ENCODE results near the gene NMNAT1. TPM values are rescaled to one million over a fixed set of nuclear protein-coding genes. Genes with fewer than 3 reads are reported as not detected.

Gene NMNAT1
- total RNA-seq, 1 donor from 2014 or later = 11.0 TPM

DNA sequence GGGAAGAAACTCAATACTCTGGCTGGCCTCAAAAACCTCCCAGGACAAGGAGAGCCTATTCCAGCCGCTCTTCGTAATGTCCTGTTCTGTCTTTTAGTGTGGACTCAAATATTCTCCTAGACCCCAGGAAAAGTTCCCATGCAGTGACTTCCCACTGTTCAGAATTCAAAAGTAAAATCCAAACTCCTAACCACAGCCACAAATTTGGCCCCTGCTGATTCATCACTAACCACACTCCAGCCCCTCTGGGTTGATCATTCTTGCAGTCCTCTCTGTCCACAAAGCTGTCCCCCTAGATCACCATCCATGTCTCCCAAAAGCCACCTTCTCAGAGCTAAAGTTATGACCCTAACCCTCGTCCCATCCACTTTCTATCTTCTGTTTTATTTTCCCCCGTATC lies 38.3 kb upstream of the NMNAT1 start:
- no peaks in the 10 kb centered on the region for H3K9me3 ChIP-seq (ENCODE audit: insufficient read depth, low read depth, low read length)
- DNase-seq (ENCODE audit: low read depth) (peak; percentile 68), FAIRE-seq (no peak)
- Mint-ChIP-seq H3K36me3 (ENCODE audit: low read depth, unreplicated experiment) (peaks cover 11% of the 10 kb centered on the region), H3K4me3 (ENCODE audit: unreplicated experiment) (peak overlapping the region; percentile 55), H3K27me3 (ENCODE audit: low read depth, unreplicated experiment) (no peaks in the 10 kb centered on the region), H3K4me1 (ENCODE audit: low read depth, unreplicated experiment) (peaks cover 41% of the 10 kb centered on the region), H3K9me3 (ENCODE audit: unreplicated experiment) (no peaks in the 10 kb centered on the region), H3K27ac (ENCODE audit: unreplicated experiment) (peak overlapping the region; percentile 83)
- no peaks in the 10 kb centered on the region for H3K27me3 ChIP-seq (ENCODE audit: insufficient read depth, low read length)
- no peak overlapping the region for H3K4me3 ChIP-seq (ENCODE audit: insufficient read depth, low read depth, low read length)
- H3K4me1 ChIP-seq (ENCODE audit: insufficient read depth, low read length) = peaks cover 18% of the 10 kb centered on the region
- no peak for TF ChIP-seq EZH2 (IDR thresholded peaks at IDR 0.05; ENCODE audit: insufficient read depth, low read length)
- TF ChIP-seq, protein P1, sequence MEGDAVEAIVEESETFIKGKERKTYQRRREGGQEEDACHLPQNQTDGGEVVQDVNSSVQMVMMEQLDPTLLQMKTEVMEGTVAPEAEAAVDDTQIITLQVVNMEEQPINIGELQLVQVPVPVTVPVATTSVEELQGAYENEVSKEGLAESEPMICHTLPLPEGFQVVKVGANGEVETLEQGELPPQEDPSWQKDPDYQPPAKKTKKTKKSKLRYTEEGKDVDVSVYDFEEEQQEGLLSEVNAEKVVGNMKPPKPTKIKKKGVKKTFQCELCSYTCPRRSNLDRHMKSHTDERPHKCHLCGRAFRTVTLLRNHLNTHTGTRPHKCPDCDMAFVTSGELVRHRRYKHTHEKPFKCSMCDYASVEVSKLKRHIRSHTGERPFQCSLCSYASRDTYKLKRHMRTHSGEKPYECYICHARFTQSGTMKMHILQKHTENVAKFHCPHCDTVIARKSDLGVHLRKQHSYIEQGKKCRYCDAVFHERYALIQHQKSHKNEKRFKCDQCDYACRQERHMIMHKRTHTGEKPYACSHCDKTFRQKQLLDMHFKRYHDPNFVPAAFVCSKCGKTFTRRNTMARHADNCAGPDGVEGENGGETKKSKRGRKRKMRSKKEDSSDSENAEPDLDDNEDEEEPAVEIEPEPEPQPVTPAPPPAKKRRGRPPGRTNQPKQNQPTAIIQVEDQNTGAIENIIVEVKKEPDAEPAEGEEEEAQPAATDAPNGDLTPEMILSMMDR (IDR thresholded peaks at IDR 0.05; ENCODE audit: insufficient read depth, low read depth, low read length) = no peak
- H3K36me3 ChIP-seq (ENCODE audit: insufficient read depth, low read length) = no peaks in the 10 kb centered on the region
- H2AFZ ChIP-seq (ENCODE audit: low read depth, low read length) = no peak overlapping the region
- peak overlapping the region; percentile 28 for H3K27ac ChIP-seq (ENCODE audit: low read depth, low read length)
- peaks cover 33% of the 10 kb centered on the region for H3K79me2 ChIP-seq (ENCODE audit: insufficient read depth, low read length)
- peak overlapping the region; percentile 68 for H3K4me2 ChIP-seq (ENCODE audit: low read length)
- H4K20me1 ChIP-seq (ENCODE audit: insufficient read depth, low read length) = peaks cover 45% of the 10 kb centered on the region
- H3K9ac ChIP-seq (ENCODE audit: low read length) = peak overlapping the region; percentile 46

DNA sequence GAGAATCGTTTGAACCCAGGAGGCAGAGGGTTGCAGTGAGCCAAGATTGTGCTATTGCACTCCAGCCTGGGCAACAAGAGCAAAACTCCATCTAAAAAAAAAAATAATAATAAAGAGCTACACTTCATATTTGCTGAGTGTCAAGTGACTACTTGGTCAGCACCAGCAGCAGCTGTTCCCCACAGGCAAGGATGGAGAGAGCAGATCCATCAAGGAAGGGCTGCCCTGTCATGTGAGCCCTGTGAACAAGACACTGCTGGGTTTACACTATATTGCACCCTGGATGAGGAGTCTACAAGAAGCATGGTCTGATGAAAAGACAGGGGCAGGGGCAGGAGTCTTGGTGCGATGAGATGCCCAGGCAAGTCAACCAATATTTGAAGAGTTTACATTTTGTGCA lies 36.8 kb upstream of the NMNAT1 start:
- peaks cover 5% of the 10 kb centered on the region for H3K36me3 Mint-ChIP-seq (ENCODE audit: low read depth, unreplicated experiment)
- H3K4me3 Mint-ChIP-seq (ENCODE audit: unreplicated experiment) = no peak overlapping the region
- H3K27me3 Mint-ChIP-seq (ENCODE audit: low read depth, unreplicated experiment) = no peaks in the 10 kb centered on the region
- peaks cover 38% of the 10 kb centered on the region for H3K4me1 Mint-ChIP-seq (ENCODE audit: low read depth, unreplicated experiment)
- H3K27me3 ChIP-seq (ENCODE audit: insufficient read depth, low read length) = no peaks in the 10 kb centered on the region
- H3K36me3 ChIP-seq (ENCODE audit: insufficient read depth, low read length) = no peaks in the 10 kb centered on the region
- no peak overlapping the region for H3K27ac Mint-ChIP-seq (ENCODE audit: unreplicated experiment)
- peaks cover 18% of the 10 kb centered on the region for H3K4me1 ChIP-seq (ENCODE audit: insufficient read depth, low read length)
- no peak overlapping the region for H2AFZ ChIP-seq (ENCODE audit: low read depth, low read length)
- no peaks in the 10 kb centered on the region for H3K9me3 ChIP-seq (ENCODE audit: insufficient read depth, low read depth, low read length)
- H4K20me1 ChIP-seq (ENCODE audit: insufficient read depth, low read length) = peaks cover 34% of the 10 kb centered on the region
- H3K9me3 Mint-ChIP-seq (ENCODE audit: unreplicated experiment) = no peaks in the 10 kb centered on the region
- no peak overlapping the region for H3K4me2 ChIP-seq (ENCODE audit: low read length)
- FAIRE-seq (no peak), DNase-seq (ENCODE audit: low read depth) (no peak)
- TF ChIP-seq EZH2 (IDR thresholded peaks at IDR 0.05; ENCODE audit: insufficient read depth, low read length) = no peak
- TF ChIP-seq, protein P1 (IDR thresholded peaks at IDR 0.05; ENCODE audit: insufficient read depth, low read depth, low read length) = no peak
- H3K9ac ChIP-seq (ENCODE audit: low read length) = no peak overlapping the region
- peaks cover 26% of the 10 kb centered on the region for H3K79me2 ChIP-seq (ENCODE audit: insufficient read depth, low read length)
- H3K27ac ChIP-seq (ENCODE audit: low read depth, low read length) = no peak overlapping the region
- H3K4me3 ChIP-seq (ENCODE audit: insufficient read depth, low read depth, low read length) = no peak overlapping the region

DNA sequence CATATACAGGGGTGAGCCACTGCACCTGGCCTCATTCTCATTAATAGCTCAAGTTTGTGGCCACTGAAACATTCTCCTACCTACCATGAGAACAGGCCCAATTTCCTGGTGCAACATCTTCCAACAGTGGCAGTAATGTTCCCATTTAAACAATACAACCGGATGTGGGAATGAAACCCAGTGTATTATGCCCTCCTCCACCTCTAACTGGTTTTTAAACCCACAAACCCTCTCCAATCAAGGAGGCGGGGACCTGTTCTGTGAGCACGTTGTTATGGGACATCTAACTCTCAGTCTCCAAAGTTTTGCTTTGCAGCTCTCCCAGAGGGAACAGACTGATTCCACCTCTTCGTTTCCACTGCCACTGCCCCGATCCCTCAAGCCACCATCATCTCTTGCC lies 35.8 kb upstream of the NMNAT1 start:
- no peaks in the 10 kb centered on the region for H3K27me3 ChIP-seq (ENCODE audit: insufficient read depth, low read length)
- Mint-ChIP-seq H3K27ac (ENCODE audit: unreplicated experiment) (no peak overlapping the region), H3K36me3 (ENCODE audit: low read depth, unreplicated experiment) (peaks cover 5% of the 10 kb centered on the region), H3K9me3 (ENCODE audit: unreplicated experiment) (no peaks in the 10 kb centered on the region), H3K4me3 (ENCODE audit: unreplicated experiment) (no peak overlapping the region), H3K4me1 (ENCODE audit: low read depth, unreplicated experiment) (peaks cover 38% of the 10 kb centered on the region), H3K27me3 (ENCODE audit: low read depth, unreplicated experiment) (no peaks in the 10 kb centered on the region)
- H3K9me3 ChIP-seq (ENCODE audit: insufficient read depth, low read depth, low read length) = no peaks in the 10 kb centered on the region
- DNase-seq (ENCODE audit: low read depth) = no peak
- no peak overlapping the region for H3K4me2 ChIP-seq (ENCODE audit: low read length)
- peaks cover 18% of the 10 kb centered on the region for H3K4me1 ChIP-seq (ENCODE audit: insufficient read depth, low read length)
- H3K27ac ChIP-seq (ENCODE audit: low read depth, low read length) = no peak overlapping the region
- TF ChIP-seq EZH2 (IDR thresholded peaks at IDR 0.05; ENCODE audit: insufficient read depth, low read length) = no peak
- TF ChIP-seq, protein P1 (IDR thresholded peaks at IDR 0.05; ENCODE audit: insufficient read depth, low read depth, low read length) = no peak
- H3K9ac ChIP-seq (ENCODE audit: low read length) = no peak overlapping the region
- H4K20me1 ChIP-seq (ENCODE audit: insufficient read depth, low read length) = peaks cover 24% of the 10 kb centered on the region
- no peak overlapping the region for H2AFZ ChIP-seq (ENCODE audit: low read depth, low read length)
- FAIRE-seq = no peak
- H3K79me2 ChIP-seq (ENCODE audit: insufficient read depth, low read length) = peaks cover 20% of the 10 kb centered on the region
- H3K4me3 ChIP-seq (ENCODE audit: insufficient read depth, low read depth, low read length) = no peak overlapping the region
- no peaks in the 10 kb centered on the region for H3K36me3 ChIP-seq (ENCODE audit: insufficient read depth, low read length)

Data from astrocyte (in vitro differentiated cells and primary cell).